Epithelial cell of esophagus (primary cell): Measurements from ENCODE around the gene HMCN1.
"Not testable (repeated sequence)": the region's sequence is repeated elsewhere in the genome, so short reads cannot be mapped to it uniquely, and the experiment has no call there.

Source experiments
- DNase-seq: peaks from one replicate; pipeline ENCODE4 v3.0.0; 2010; ENCODE audit warnings: low read depth
- H3K4me3 ChIP-seq: 2 replicates; pipeline ENCODE4 v1.5.1; 2011; ENCODE audit warnings: mild to moderate bottlenecking, low read length, control low read depth
- CTCF ChIP-seq: IDR thresholded peaks from 2 replicates; pipeline ENCODE4 v1.5.1; 2011; ENCODE audit warnings: low read depth, mild to moderate bottlenecking, low read length, control low read depth, inconsistent platforms; ENCODE audit not compliant: insufficient read depth; ENCODE audit errors: missing control alignments

Gene HMCN1

GRCh38 chr1:185761841-185762240 lies 27.6 kb downstream of the HMCN1 start:
- TF ChIP-seq CTCF: no peak
- H3K4me3 ChIP-seq: no peak overlapping the region
- DNase-seq: no peak

- DNase-seq: peak; percentile 10
- no peak overlapping the region for H3K4me3 ChIP-seq
- TF ChIP-seq CTCF: no peak
Measured at GRCh38 chr1:185767508-185768120, 33.4 kb downstream of the HMCN1 start.

GRCh38 chr1:185768371-185768770 lies 34.2 kb downstream of the HMCN1 start:
- no peak overlapping the region for H3K4me3 ChIP-seq
- TF ChIP-seq CTCF: no peak
- DNase-seq: peak; percentile 68

GRCh38 chr1:185769136-185769535 lies 34.9 kb downstream of the HMCN1 start:
- no peak overlapping the region for H3K4me3 ChIP-seq
- DNase-seq: no peak
- TF ChIP-seq CTCF: no peak

GRCh38 chr1:185774394-185774793 lies 40.2 kb downstream of the HMCN1 start:
- no peak overlapping the region for H3K4me3 ChIP-seq
- no peak for TF ChIP-seq CTCF
- no peak for DNase-seq

- no peak for TF ChIP-seq CTCF
- H3K4me3 ChIP-seq: no peak overlapping the region
- no peak for DNase-seq
Measured at GRCh38 chr1:185775501-185775900, 41.3 kb downstream of the HMCN1 start.

GRCh38 chr1:185776522-185776921 lies 42.3 kb downstream of the HMCN1 start:
- TF ChIP-seq CTCF: no peak
- H3K4me3 ChIP-seq: no peak overlapping the region
- DNase-seq: no peak

GRCh38 chr1:185783860-185784259 lies 49.7 kb downstream of the HMCN1 start:
- DNase-seq, H3K4me3 ChIP-seq: not testable (repeated sequence)
